ENCODE measurements around the gene ST7. TPM values are rescaled to one million over a fixed set of nuclear protein-coding genes. Genes with fewer than 3 reads are reported as not detected.

The ST7 gene
- total and polyA plus RNA-seq, 2 donors (not counting 3 experiments of a cell fraction or from before 2014, with no cell fraction given): 18.6 to 24.9 TPM

DNA sequence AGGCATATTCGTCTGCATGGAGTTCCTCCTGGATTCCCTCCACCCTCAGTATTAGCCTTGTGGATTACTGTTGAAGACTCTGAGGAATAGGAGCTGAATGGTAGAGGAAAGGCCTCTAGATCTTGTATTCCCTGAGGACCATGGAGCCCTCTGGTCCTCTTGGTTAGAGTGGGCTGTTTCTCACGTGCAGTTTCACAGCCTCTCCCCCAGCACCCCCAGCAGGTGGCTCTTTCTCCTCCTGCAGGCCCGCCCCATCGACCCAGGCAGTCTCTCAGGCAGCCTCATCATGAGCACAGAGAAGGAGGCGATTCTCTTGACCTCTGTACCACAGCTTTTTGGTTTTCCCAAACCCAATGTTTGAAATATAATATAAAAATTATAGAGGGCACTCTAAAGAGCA is 267.5 kb downstream of the ST7 start:
- DNase-seq (ENCODE audit: low read depth, low spot score) (no peak), FAIRE-seq (no peak)
- Histone ChIP-seq H3K79me2 (ENCODE audit: control insufficient read depth, insufficient read depth, low read length) (no peaks in the 10 kb centered on the region), H3K4me2 (ENCODE audit: insufficient read depth, low read length) (no peak overlapping the region), H3K9me3 (replicated peaks; ENCODE audit: control insufficient read depth, insufficient read depth, low read length) (no peaks in the 10 kb centered on the region), H3K36me3 (ENCODE audit: control insufficient read depth in 2 of 2, extremely low read depth in 1 of 2, insufficient read depth in 2 of 2, low read length in 2 of 2) (peaks cover 0 to 2% of the 10 kb centered on the region in 2 experiments), H3K27ac (ENCODE audit: insufficient read depth, low read depth, low read length) (no peak overlapping the region), H3K4me3 (replicated peaks in 1 of 3; ENCODE audit: insufficient read depth in 1 of 3, low read depth in 1 of 3, low read length in 3 of 3) (no peak overlapping the region), H4K20me1 (replicated peaks; ENCODE audit: control insufficient read depth, extremely low read depth, insufficient read depth, low read length) (no peaks in the 10 kb centered on the region), H2AFZ (ENCODE audit: low read depth, low read length) (no peak overlapping the region), H3K4me1 (ENCODE audit: control insufficient read depth, extremely low read depth, insufficient read depth, low read length) (no peaks in the 10 kb centered on the region), H3K27me3 (ENCODE audit: control insufficient read depth in 2 of 2, insufficient read depth in 2 of 2, low read length in 2 of 2) (no peaks in the 10 kb centered on the region), H3K9me1 (replicated peaks; ENCODE audit: control insufficient read depth, extremely low read depth, insufficient read depth, low read length) (no peaks in the 10 kb centered on the region), H3K9ac (replicated peaks; ENCODE audit: extremely low read depth, insufficient read depth, low read length) (no peak overlapping the region)
- intact Hi-C loops (cut with micrococcal nuclease) (no loop called here), dilution Hi-C loops (cut with MboI; ENCODE audit: extremely low pct_ligation_motif_present, low sequenced_read_pairs) (no loop called here)
- TF ChIP-seq GATA2 (IDR thresholded peaks at IDR 0.05; ENCODE audit: insufficient read depth, insufficient read length, low read depth, low read length) (no peak), FOS (IDR thresholded peaks at IDR 0.05; ENCODE audit: borderline replicate concordance, insufficient read depth, low read length) (no peak), POLR2AphosphoS5 (IDR thresholded peaks at IDR 0.05; ENCODE audit: insufficient read depth, low read depth, low read length) (no peak), POLR2A (IDR thresholded peaks at IDR 0.05; ENCODE audit: low read depth, low read length) (no peak), JUN (IDR thresholded peaks at IDR 0.05; ENCODE audit: borderline replicate concordance, insufficient read depth, insufficient read length, low read depth) (no peak), EZH2 (IDR thresholded peaks at IDR 0.05; ENCODE audit: borderline replicate concordance, low read depth, low read length, severe bottlenecking) (no peak), MYC (IDR thresholded peaks at IDR 0.05; ENCODE audit: low read depth, low read length) (no peak)
- TF ChIP-seq, protein P1, sequence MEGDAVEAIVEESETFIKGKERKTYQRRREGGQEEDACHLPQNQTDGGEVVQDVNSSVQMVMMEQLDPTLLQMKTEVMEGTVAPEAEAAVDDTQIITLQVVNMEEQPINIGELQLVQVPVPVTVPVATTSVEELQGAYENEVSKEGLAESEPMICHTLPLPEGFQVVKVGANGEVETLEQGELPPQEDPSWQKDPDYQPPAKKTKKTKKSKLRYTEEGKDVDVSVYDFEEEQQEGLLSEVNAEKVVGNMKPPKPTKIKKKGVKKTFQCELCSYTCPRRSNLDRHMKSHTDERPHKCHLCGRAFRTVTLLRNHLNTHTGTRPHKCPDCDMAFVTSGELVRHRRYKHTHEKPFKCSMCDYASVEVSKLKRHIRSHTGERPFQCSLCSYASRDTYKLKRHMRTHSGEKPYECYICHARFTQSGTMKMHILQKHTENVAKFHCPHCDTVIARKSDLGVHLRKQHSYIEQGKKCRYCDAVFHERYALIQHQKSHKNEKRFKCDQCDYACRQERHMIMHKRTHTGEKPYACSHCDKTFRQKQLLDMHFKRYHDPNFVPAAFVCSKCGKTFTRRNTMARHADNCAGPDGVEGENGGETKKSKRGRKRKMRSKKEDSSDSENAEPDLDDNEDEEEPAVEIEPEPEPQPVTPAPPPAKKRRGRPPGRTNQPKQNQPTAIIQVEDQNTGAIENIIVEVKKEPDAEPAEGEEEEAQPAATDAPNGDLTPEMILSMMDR (IDR thresholded peaks at IDR 0.05; ENCODE audit: extremely low read depth in 1 of 2, insufficient read depth in 1 of 2, low read depth in 1 of 2, low read length in 2 of 2): no peak
- TF ChIP-seq, protein P2, sequence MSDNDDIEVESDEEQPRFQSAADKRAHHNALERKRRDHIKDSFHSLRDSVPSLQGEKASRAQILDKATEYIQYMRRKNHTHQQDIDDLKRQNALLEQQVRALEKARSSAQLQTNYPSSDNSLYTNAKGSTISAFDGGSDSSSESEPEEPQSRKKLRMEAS (IDR thresholded peaks at IDR 0.05; ENCODE audit: insufficient read depth, insufficient read length): no peak
- no TSS peak for BruUV-seq (replicated peaks)
- CTCF ChIA-PET: no interaction called here
- POLR2A ChIA-PET: no interaction called here

Data from endothelial cell of umbilical vein (primary cell).